ENCODE results near the gene INA.

Gene INA

GRCh38 chr10:103276251-103276895, 565 bp upstream of the INA start:
- no peak for DNase-seq

GRCh38 chr10:103277713-103278536, 987 bp downstream of the INA start:
- no peak for DNase-seq

- DNase-seq: no peak
Observed at GRCh38 chr10:103278537-103278823, 1.5 kb downstream of the INA start.

GRCh38 chr10:103278862-103279298, 1.9 kb downstream of the INA start:
- DNase-seq: no peak

- no peak for DNase-seq
Observed at GRCh38 chr10:103280031-103280430, 3.1 kb downstream of the INA start.

- DNase-seq: no peak
Observed at GRCh38 chr10:103280506-103280905, 3.6 kb downstream of the INA start.

- DNase-seq: no peak
Observed at GRCh38 chr10:103281753-103282152, 4.8 kb downstream of the INA start.

GRCh38 chr10:103282961-103283360, 6.0 kb downstream of the INA start:
- no peak for DNase-seq

- no peak for DNase-seq
Observed at GRCh38 chr10:103284170-103284569, 7.2 kb downstream of the INA start.

GRCh38 chr10:103287992-103288391, 11.1 kb downstream of the INA start:
- no peak for DNase-seq

- DNase-seq: no peak
Observed at GRCh38 chr10:103291588-103291987, 14.7 kb downstream of the INA start.

- DNase-seq: no peak
Observed at GRCh38 chr10:103295374-103296015, 18.6 kb downstream of the INA start.

GRCh38 chr10:103307594-103307993, 30.7 kb downstream of the INA start:
- no peak for DNase-seq

GRCh38 chr10:103310197-103310596, 33.3 kb downstream of the INA start:
- DNase-seq: no peak

- DNase-seq: no peak
Observed at GRCh38 chr10:103316087-103316486, 39.1 kb downstream of the INA start.

- DNase-seq: no peak
Observed at GRCh38 chr10:103327906-103328305, 51.0 kb downstream of the INA start.

- DNase-seq: no peak
Observed at GRCh38 chr10:103333934-103334520, 57.1 kb downstream of the INA start.

- DNase-seq: no peak
Observed at GRCh38 chr10:103334567-103334966, 57.6 kb downstream of the INA start.

GRCh38 chr10:103336370-103336769, 59.4 kb downstream of the INA start:
- no peak for DNase-seq
